ENCODE measurements around the gene PPM1A.

Gene PPM1A

GRCh38 chr14:60274448-60274847 is 25.4 kb downstream of the PPM1A start:
- TF ChIP-seq CTCF (IDR thresholded peaks at IDR 0.05; ENCODE audit: low read depth, low read length) = no peak
- H3K4me3 ChIP-seq (replicated peaks in 1 of 2; ENCODE audit: low read depth in 2 of 2, low read length in 2 of 2) = no peak overlapping the region
- no peak for DNase-seq (ENCODE audit: low read depth in 2 of 2)

- no peak for TF ChIP-seq CTCF (IDR thresholded peaks at IDR 0.05; ENCODE audit: low read depth, low read length)
- H3K4me3 ChIP-seq (replicated peaks in 1 of 2; ENCODE audit: low read depth in 2 of 2, low read length in 2 of 2) = no peak overlapping the region
- peak; percentile 23 to 39 for DNase-seq (ENCODE audit: low read depth in 2 of 2)
These were observed 26.9 kb downstream of the PPM1A start for GRCh38 chr14:60275932-60276331.

- DNase-seq (ENCODE audit: low read depth in 2 of 2) = peak; percentile 7 to 42
- no peak for TF ChIP-seq CTCF (IDR thresholded peaks at IDR 0.05; ENCODE audit: low read depth, low read length)
- no peak overlapping the region for H3K4me3 ChIP-seq (replicated peaks in 1 of 2; ENCODE audit: low read depth in 2 of 2, low read length in 2 of 2)
These were observed 27.3 kb downstream of the PPM1A start for GRCh38 chr14:60276347-60276746.

- no peak for TF ChIP-seq CTCF (IDR thresholded peaks at IDR 0.05; ENCODE audit: low read depth, low read length)
- no peak for DNase-seq (ENCODE audit: low read depth in 2 of 2)
- no peak overlapping the region for H3K4me3 ChIP-seq (replicated peaks in 1 of 2; ENCODE audit: low read depth in 2 of 2, low read length in 2 of 2)
These were observed 28.7 kb downstream of the PPM1A start for GRCh38 chr14:60277605-60278190.

DNA sequence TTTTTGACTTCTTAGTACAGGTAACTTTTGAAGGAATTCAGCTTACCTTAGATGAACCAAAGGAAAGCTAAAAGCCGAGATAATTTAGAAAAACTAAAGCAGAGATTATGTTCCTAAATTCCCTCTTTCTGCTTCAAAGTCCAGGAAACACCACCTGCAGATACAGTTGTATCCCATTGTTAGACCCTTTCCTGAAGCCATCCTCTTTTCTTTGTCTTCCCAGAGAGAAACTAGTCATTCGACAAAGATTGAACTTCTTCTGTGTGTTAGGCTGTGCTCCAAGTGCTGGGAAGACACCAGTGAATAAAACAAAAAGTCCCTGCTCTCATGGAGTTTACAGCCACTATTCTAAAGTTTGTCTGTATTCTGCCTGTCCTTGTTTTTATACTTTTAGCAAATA is 29.3 kb downstream of the PPM1A start:
- DNase-seq (ENCODE audit: low read depth in 2 of 2) = no peak
- TF ChIP-seq CTCF (IDR thresholded peaks at IDR 0.05; ENCODE audit: low read depth, low read length) = no peak
- no peak overlapping the region for H3K4me3 ChIP-seq (replicated peaks in 1 of 2; ENCODE audit: low read depth in 2 of 2, low read length in 2 of 2)

GRCh38 chr14:60287452-60287851 is 38.4 kb downstream of the PPM1A start:
- no peak overlapping the region for H3K4me3 ChIP-seq (replicated peaks in 1 of 2; ENCODE audit: low read depth in 2 of 2, low read length in 2 of 2)
- DNase-seq (ENCODE audit: low read depth in 2 of 2) = no peak
- no peak for TF ChIP-seq CTCF (IDR thresholded peaks at IDR 0.05; ENCODE audit: low read depth, low read length)

- no peak overlapping the region for H3K4me3 ChIP-seq (replicated peaks in 1 of 2; ENCODE audit: low read depth in 2 of 2, low read length in 2 of 2)
- TF ChIP-seq CTCF (IDR thresholded peaks at IDR 0.05; ENCODE audit: low read depth, low read length) = no peak
- no peak for DNase-seq (ENCODE audit: low read depth in 2 of 2)
These were observed 39.3 kb downstream of the PPM1A start for GRCh38 chr14:60288279-60288678.

Measured in cardiac fibroblast (primary cell).